B cell (primary cell): ENCODE measurements around the gene CCDC182. TPM values are rescaled to one million over a fixed set of nuclear protein-coding genes. Genes with fewer than 3 reads are reported as not detected.

ENCODE experiments used
- ATAC-seq: fragments of 200-7000 bp; cut with Tn5 transposase; one replicate; pipeline ENCODE4 v1.10.0; 2021; ENCODE audit warnings: low read depth, mild to moderate bottlenecking, moderate number of reproducible peaks, moderate library complexity
- CTCF ChIA-PET: fragments of 350-600 bp; sonication (Branson Sonifier 250); formaldehyde crosslinking; loops from one replicate; lab custom pipeline; 2021; ENCODE audit warnings: antibody characterized with exemption, inconsistent platforms; lab: Charles Lee
- POLR2A ChIA-PET: fragments of 350-600 bp; sonication (Branson Sonifier 250); formaldehyde crosslinking; loops from one replicate; lab custom pipeline; 2021; ENCODE audit warnings: antibody characterized with exemption; lab: Charles Lee
- DNase-seq: peaks from one replicate; pipeline ENCODE4 v3.0.0; 2013
- H2AFZ ChIP-seq: 2 replicates; pipeline ENCODE4 v1.6.1; 2012; ENCODE audit warnings: mild to moderate bottlenecking, low read depth, low read length; ENCODE audit not compliant: insufficient read depth, poor library complexity, severe bottlenecking
- H3K27ac ChIP-seq, 2 donors: 1 replicate in 1 of 2; 2 replicates in 1 of 2; pipeline ENCODE4 v1.5.1; 2012 to 2013; ENCODE audit warnings: low read length in 2 of 2, mild to moderate bottlenecking in 2 of 2, moderate library complexity in 1 of 2
- H3K27me3 ChIP-seq, 4 experiments: fragments of 200-600 bp in 1 of 4; sonication (generic) in 1 of 4; replicated peaks in 1 of 4; 1 replicate in 2 of 4; 2 replicates in 2 of 4; pipeline versions ENCODE4 v1.6.1 to v1.7.0; 2013 to 2016; ENCODE audit warnings: low read length in 3 of 4, mild to moderate bottlenecking in 2 of 4, mixed read lengths in 1 of 4, moderate library complexity in 1 of 4; ENCODE audit not compliant: insufficient read depth in 4 of 4, control insufficient read depth in 3 of 4; ENCODE audit errors: control extremely low read depth in 1 of 4
- H3K36me3 ChIP-seq, 2 experiments: replicated peaks in 1 of 2; 1 replicate in 1 of 2; 2 replicates in 1 of 2; pipeline versions ENCODE4 v1.6.1 to v1.7.1; 2013; ENCODE audit warnings: low read length in 1 of 2; ENCODE audit not compliant: insufficient read depth in 2 of 2, control insufficient read depth in 1 of 2; ENCODE audit errors: control extremely low read depth in 1 of 2, extremely low read depth in 1 of 2
- H3K4me1 ChIP-seq, 2 donors: fragments of 200-600 bp in 1 of 2; sonication (generic) in 1 of 2; 1 replicate in 1 of 2; 2 replicates in 1 of 2; pipeline versions ENCODE4 v1.5.1 to v1.6.1; 2013 to 2017; ENCODE audit warnings: low read length in 2 of 2; ENCODE audit not compliant: control insufficient read depth in 2 of 2, insufficient read depth in 2 of 2
- H3K4me2 ChIP-seq: replicated peaks from 2 replicates; pipeline ENCODE3; 2012; ENCODE audit warnings: mild to moderate bottlenecking, low read depth, low read length; ENCODE audit not compliant: poor library complexity, severe bottlenecking
- H3K4me3 ChIP-seq, 5 experiments: fragments of 200-600 bp in 1 of 5; sonication (generic) in 1 of 5; 1 replicate in 3 of 5; 2 replicates in 2 of 5; pipeline versions ENCODE4 v1.5.1 to v1.7.0; 2011 to 2016; ENCODE audit warnings: low read length in 4 of 5, mild to moderate bottlenecking in 4 of 5, low read depth in 2 of 5, control low read depth in 1 of 5, moderate library complexity in 1 of 5; ENCODE audit not compliant: insufficient read depth in 1 of 5; ENCODE audit errors: control extremely low read depth in 1 of 5, extremely low read depth in 1 of 5
- H3K79me2 ChIP-seq: fragments of 200-600 bp; sonication (generic); one replicate; pipeline ENCODE4 v1.6.0; 2016; ENCODE audit warnings: low read length; ENCODE audit not compliant: control insufficient read depth, insufficient read depth
- H3K9ac ChIP-seq: fragments of 200-600 bp; sonication (generic); 2 replicates; pipeline ENCODE4 v1.6.1; 2017; ENCODE audit warnings: mild to moderate bottlenecking, low read length, moderate library complexity
- H3K9me3 ChIP-seq, 3 donors: one replicate each; pipeline versions ENCODE4 v1.6.1 to v1.7.1; 2013; ENCODE audit warnings: low read length in 2 of 3; ENCODE audit not compliant: control insufficient read depth in 2 of 3, insufficient read depth in 1 of 3; ENCODE audit errors: control extremely low read depth in 1 of 3
- H4K20me1 ChIP-seq: 2 replicates; pipeline ENCODE4 v1.6.0; 2012; ENCODE audit warnings: mild to moderate bottlenecking, low read length; ENCODE audit not compliant: insufficient read depth, control insufficient read depth, poor library complexity, severe bottlenecking
- H3K27ac Mint-ChIP-seq: one replicate; pipeline ENCODE4 v1.8.0; 2021; ENCODE audit warnings: mixed read lengths
- H3K27me3 Mint-ChIP-seq: one replicate; pipeline ENCODE4 v1.8.0; 2021; ENCODE audit warnings: mixed read lengths
- H3K4me1 Mint-ChIP-seq: one replicate; pipeline ENCODE4 v1.8.0; 2021; ENCODE audit warnings: mixed read lengths
- H3K4me3 Mint-ChIP-seq: one replicate; pipeline ENCODE4 v1.8.0; 2021; ENCODE audit warnings: mixed read lengths
- H3K9me3 Mint-ChIP-seq: one replicate; pipeline ENCODE4 v1.8.0; 2022; ENCODE audit warnings: mixed read lengths; ENCODE audit not compliant: insufficient read depth
- EZH2 ChIP-seq: IDR thresholded peaks from 2 replicates; pipeline ENCODE4 v1.6.1; 2012; ENCODE audit warnings: borderline replicate concordance, low read depth, mild to moderate bottlenecking, moderate library complexity, low read length; ENCODE audit not compliant: insufficient read depth, poor library complexity, severe bottlenecking
- WGBS: methylation state at CpG from one replicate; pipeline ENCODE4 v1.1.5; 2013; ENCODE audit warnings: missing lambda C conversion rate; ENCODE audit not compliant: insufficient coverage; 5-methylcytosine and 5-hydroxymethylcytosine counted together
- intact Hi-C: fragments of 100-400 bp; cut with micrococcal nuclease; formaldehyde crosslinking; loops from one replicate; pipeline ENCODE4 v1.10.0; 2022
- polyA plus RNA-seq: library from polyadenylated mRNA; depleted of rRNA; stranded (reverse); fragments of >200 nt; gene quantifications from 2 replicates; pipeline ENCODE4 v1.2.3, GENCODE V29; 2012
- total RNA-seq, 2 donors: library from RNA; stranded (reverse); fragments of 120-200 nt in 1 of 2; gene quantifications; 1 replicate in 1 of 2; 2 replicates in 1 of 2; pipeline versions ENCODE4 v1.2.3 to v1.2.4, GENCODE V29; 2013 to 2022
- TF ChIP-seq, protein P1 (sequence below): fragments of 200-600 bp; IDR thresholded peaks from one replicate; pipeline ENCODE4 v1.8.0; 2022; ENCODE audit warnings: antibody characterized with exemption, mild to moderate bottlenecking

The CCDC182 gene
- total and polyA plus RNA-seq, 2 donors (not counting 1 experiment from before 2014, with no cell fraction given): not detected

DNA sequence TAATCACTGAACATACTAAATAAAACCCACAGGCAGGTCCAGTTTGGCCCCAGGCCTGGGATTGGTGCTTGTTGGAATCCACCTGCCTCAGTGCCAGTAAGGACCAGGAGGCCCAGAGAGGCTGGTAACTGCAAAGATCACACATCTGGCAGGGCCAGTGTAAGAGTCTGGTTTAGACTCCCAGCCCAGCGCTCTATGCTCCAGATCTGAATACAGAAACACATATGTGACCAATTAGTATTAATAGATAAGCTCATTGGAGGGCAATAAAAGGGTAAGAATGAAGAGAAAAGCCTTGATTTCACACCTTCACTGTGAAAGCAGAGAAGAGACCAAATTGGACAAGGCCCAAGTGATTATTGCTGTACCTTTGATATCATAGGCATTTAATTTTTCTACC lies 13.6 kb upstream of the CCDC182 start:
- Mint-ChIP-seq H3K4me3 (no peak overlapping the region), H3K27me3 (peaks cover 13% of the 10 kb centered on the region), H3K4me1 (no peaks in the 10 kb centered on the region), H3K9me3 (no peaks in the 10 kb centered on the region), H3K27ac (no peak overlapping the region)
- Histone ChIP-seq H3K79me2 (no peaks in the 10 kb centered on the region), H3K36me3 (no peaks in the 10 kb centered on the region), H2AFZ (no peak overlapping the region), H3K9ac (no peak overlapping the region), H3K4me3 (no peak overlapping the region), H3K27me3 (no peaks in the 10 kb centered on the region), H3K27ac (no peak overlapping the region), H3K4me1 (no peaks in the 10 kb centered on the region), H4K20me1 (no peaks in the 10 kb centered on the region), H3K4me2 (no peak overlapping the region), H3K9me3 (no peaks in the 10 kb centered on the region)
- no peak for TF ChIP-seq EZH2
- TF ChIP-seq, protein P1, sequence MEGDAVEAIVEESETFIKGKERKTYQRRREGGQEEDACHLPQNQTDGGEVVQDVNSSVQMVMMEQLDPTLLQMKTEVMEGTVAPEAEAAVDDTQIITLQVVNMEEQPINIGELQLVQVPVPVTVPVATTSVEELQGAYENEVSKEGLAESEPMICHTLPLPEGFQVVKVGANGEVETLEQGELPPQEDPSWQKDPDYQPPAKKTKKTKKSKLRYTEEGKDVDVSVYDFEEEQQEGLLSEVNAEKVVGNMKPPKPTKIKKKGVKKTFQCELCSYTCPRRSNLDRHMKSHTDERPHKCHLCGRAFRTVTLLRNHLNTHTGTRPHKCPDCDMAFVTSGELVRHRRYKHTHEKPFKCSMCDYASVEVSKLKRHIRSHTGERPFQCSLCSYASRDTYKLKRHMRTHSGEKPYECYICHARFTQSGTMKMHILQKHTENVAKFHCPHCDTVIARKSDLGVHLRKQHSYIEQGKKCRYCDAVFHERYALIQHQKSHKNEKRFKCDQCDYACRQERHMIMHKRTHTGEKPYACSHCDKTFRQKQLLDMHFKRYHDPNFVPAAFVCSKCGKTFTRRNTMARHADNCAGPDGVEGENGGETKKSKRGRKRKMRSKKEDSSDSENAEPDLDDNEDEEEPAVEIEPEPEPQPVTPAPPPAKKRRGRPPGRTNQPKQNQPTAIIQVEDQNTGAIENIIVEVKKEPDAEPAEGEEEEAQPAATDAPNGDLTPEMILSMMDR: no peak
- CTCF ChIA-PET: interaction anchor here (1.2 to 1.3 kb wide), 2 partner anchors 11 to 516 kb away, joined by 3 to 5 read pairs; no protein-coding TSS in a partner anchor
- no peak for DNase-seq
- ATAC-seq: no peak
- intact Hi-C loops: no loop called here
- WGBS: no CpG with 5 or more reads among the region's 1 CpG
- POLR2A ChIA-PET: no interaction called here

DNA sequence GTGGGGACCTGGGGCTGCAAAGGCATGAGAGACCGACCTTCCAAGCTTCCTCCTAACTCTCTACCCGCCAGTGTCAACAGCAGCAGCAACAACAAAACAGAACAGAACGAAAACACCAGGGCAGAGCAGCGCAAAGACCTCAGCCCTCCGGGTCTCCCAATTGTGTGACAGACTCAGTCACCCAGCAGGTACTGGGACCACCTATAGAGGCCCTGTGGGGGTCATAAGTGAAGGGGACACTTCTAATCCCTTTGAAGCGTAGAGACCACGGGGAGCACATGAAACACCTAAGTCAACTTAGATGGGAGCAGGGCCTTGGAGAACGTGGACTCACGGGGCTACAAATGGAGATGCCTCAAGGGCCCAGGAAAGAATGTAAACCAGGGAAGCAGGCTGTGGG lies 12.6 kb upstream of the CCDC182 start:
- intact Hi-C loops: no loop called here
- WGBS: 83% methylated on average over 8 of the region's 9 CpGs
- no peak for TF ChIP-seq EZH2
- TF ChIP-seq, protein P1: no peak

More for the DNA sequence above, 12.6 kb upstream of the CCDC182 start:
- H3K4me1 ChIP-seq: no peaks in the 10 kb centered on the region
- no peak overlapping the region for H3K4me3 Mint-ChIP-seq
- no peak overlapping the region for H3K27ac ChIP-seq
- no peak overlapping the region for H3K4me2 ChIP-seq
- CTCF ChIA-PET: interaction anchor here (0.6 to 0.9 kb wide), 2 partner anchors 367 to 515 kb away, joined by 3 read pairs; no protein-coding TSS in a partner anchor
- H3K4me1 Mint-ChIP-seq: no peaks in the 10 kb centered on the region
- H3K27ac Mint-ChIP-seq: no peak overlapping the region
- H3K9me3 ChIP-seq: no peaks in the 10 kb centered on the region
- no peaks in the 10 kb centered on the region for H3K9me3 Mint-ChIP-seq
- H3K27me3 Mint-ChIP-seq: peaks cover 10% of the 10 kb centered on the region
- H4K20me1 ChIP-seq: no peaks in the 10 kb centered on the region
- POLR2A ChIA-PET: no interaction called here
- H3K36me3 ChIP-seq: no peaks in the 10 kb centered on the region
- DNase-seq: no peak
- no peaks in the 10 kb centered on the region for H3K79me2 ChIP-seq
- H3K9ac ChIP-seq: no peak overlapping the region
- H2AFZ ChIP-seq: no peak overlapping the region
- H3K4me3 ChIP-seq: no peak overlapping the region
- no peaks in the 10 kb centered on the region for H3K27me3 ChIP-seq
- ATAC-seq: no peak
